Keratinocyte (primary cell): ENCODE results near the gene AHNAK.

Experiments
- EZH2 ChIP-seq: IDR thresholded peaks from one replicate; pipeline ENCODE4 v1.6.1; 2012; ENCODE audit warnings: inconsistent platforms, mild to moderate bottlenecking, low read length, moderate library complexity
- TF ChIP-seq, protein P1 (sequence below), 3 experiments: IDR thresholded peaks in 1 of 3; conservative IDR thresholded peaks in 1 of 3; optimal IDR thresholded peaks in 1 of 3; 2 replicates in 2 of 3; 3 replicates in 1 of 3; pipeline versions ENCODE3 to v1.5.1; 2011; ENCODE audit warnings: low read length in 3 of 3, mild to moderate bottlenecking in 3 of 3, moderate library complexity in 2 of 3, control low read depth in 1 of 3, inconsistent platforms in 1 of 3; ENCODE audit not compliant: insufficient read depth in 2 of 3; ENCODE audit errors: extremely low read depth in 1 of 3

DNA sequence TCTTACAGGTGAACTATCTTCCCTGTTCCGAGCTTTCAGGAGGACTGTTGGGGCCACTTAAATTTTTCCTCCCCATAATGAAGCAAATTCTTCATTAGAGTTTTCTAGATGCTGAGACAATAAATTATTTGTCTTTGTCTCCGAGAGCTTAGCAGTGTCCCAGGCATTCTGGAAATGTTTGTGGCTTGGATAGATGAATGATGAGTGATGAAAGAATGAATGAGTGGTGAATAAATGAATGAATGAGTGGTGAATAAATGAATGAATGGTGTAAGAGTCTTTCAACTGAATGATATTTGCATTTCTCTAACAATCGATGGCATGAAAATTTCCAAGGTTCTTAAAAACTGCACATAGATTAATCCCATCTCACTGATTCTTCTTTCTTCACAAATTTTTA is 52.8 kb downstream of the AHNAK start:
- TF ChIP-seq, protein P1, sequence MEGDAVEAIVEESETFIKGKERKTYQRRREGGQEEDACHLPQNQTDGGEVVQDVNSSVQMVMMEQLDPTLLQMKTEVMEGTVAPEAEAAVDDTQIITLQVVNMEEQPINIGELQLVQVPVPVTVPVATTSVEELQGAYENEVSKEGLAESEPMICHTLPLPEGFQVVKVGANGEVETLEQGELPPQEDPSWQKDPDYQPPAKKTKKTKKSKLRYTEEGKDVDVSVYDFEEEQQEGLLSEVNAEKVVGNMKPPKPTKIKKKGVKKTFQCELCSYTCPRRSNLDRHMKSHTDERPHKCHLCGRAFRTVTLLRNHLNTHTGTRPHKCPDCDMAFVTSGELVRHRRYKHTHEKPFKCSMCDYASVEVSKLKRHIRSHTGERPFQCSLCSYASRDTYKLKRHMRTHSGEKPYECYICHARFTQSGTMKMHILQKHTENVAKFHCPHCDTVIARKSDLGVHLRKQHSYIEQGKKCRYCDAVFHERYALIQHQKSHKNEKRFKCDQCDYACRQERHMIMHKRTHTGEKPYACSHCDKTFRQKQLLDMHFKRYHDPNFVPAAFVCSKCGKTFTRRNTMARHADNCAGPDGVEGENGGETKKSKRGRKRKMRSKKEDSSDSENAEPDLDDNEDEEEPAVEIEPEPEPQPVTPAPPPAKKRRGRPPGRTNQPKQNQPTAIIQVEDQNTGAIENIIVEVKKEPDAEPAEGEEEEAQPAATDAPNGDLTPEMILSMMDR (optimal IDR thresholded peaks at IDR 0.05 in 1 of 3, IDR thresholded peaks at IDR 0.05 in 1 of 3, conservative IDR thresholded peaks at IDR 0.05 in 1 of 3; ENCODE audit: extremely low read depth in 1 of 3, insufficient read depth in 2 of 3, low read length in 3 of 3), result no peak
- TF ChIP-seq EZH2, result no peak
